Caki2 (cell line): Measurements from ENCODE around the gene ALG12. TPM values are rescaled to one million over a fixed set of nuclear protein-coding genes. Genes with fewer than 3 reads are reported as not detected.

Experiments used
- DNase-seq: peaks from one replicate; pipeline ENCODE4 v3.0.0-alpha.2; 2015; ENCODE audit warnings: low read depth
- in situ Hi-C: cut with HindIII; loops from 2 replicates; pipeline ENCODE4 v1.10.0; 2016; ENCODE audit warnings: low sequenced_read_pairs, low pct_unique_long_range_greater_than_20kb, mixed read lengths
- total RNA-seq: library from RNA; depleted of rRNA; stranded (reverse); fragments of >200 nt; shearing (Covaris generic); gene quantifications from 2 replicates; pipeline ENCODE4 v1.2.3, GENCODE V29; 2014; ENCODE audit warnings: low replicate concordance

Gene ALG12
- total RNA-seq, 1 experiment from 2014 or later = 45.1 TPM

DNA sequence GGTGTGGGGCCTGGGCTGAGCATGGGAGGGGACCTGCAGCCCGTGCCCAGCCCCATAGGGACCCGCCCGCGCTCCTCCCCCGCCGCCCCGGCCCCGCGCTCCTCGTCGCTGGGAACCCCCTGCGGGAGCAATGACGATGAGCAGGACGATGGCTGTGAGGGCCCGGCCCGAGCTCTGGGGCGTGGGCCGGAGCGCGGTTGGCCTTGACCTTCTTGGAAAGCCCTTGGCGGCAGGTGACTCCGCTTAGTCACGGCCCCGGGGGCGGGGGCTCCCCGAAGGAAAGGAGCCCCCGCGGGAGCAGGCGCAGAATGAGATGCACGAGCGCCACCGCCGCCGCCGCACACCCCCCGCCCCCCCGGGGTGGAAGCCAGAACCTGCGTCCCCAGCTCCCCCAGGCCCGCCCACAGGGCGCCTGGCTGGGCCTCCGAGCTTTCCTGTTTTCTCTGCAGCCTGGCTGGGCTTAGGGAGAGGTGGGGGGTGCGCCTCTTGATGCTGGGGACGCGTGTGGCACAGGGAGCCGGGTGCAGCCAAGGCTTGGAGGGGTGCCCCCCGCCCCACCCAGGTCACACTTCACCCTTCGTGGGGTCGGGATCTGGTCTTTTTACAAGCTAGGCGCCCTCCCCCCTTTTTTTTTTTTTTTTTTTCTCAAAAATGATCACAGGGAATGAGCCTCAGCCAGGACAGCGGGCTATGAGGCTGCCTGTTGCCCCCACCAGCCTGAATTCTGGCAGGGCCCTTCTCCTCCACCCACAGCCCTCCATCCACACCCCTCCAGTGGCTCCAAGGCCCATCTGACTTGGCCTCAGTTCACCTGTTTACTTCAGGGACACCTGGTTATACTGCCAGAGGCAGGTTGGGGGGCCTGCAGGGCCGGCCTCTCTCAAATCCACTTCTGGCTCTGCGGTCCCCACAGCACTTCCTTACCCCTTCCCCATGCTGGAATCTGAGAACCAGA lies 18.1 kb upstream of the ALG12 start:
- peak; percentile 95 for DNase-seq
- in situ Hi-C loops = no loop called here

DNA sequence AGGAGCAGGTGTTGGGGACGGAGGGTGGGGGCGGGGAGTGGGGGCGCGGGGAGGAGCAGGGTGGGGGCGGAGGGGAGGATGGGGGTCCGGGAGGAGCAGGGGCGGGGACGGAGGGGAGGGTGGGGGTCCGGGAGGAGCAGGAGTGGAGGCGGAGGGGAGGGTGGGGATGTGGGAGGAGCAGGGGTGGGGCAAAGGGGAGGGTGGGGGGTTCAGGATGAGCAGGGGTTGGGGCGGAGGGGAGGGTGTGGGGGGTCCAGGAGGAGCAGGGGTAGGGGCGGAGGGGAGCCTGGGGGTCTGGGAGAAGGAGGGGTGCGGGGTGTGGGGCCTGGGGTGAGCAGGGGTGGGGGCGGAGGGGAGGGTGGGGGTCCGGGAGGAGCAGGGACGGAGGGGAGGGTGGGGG lies 17.3 kb upstream of the ALG12 start:
- no peak for DNase-seq
- in situ Hi-C loops = no loop called here

DNA sequence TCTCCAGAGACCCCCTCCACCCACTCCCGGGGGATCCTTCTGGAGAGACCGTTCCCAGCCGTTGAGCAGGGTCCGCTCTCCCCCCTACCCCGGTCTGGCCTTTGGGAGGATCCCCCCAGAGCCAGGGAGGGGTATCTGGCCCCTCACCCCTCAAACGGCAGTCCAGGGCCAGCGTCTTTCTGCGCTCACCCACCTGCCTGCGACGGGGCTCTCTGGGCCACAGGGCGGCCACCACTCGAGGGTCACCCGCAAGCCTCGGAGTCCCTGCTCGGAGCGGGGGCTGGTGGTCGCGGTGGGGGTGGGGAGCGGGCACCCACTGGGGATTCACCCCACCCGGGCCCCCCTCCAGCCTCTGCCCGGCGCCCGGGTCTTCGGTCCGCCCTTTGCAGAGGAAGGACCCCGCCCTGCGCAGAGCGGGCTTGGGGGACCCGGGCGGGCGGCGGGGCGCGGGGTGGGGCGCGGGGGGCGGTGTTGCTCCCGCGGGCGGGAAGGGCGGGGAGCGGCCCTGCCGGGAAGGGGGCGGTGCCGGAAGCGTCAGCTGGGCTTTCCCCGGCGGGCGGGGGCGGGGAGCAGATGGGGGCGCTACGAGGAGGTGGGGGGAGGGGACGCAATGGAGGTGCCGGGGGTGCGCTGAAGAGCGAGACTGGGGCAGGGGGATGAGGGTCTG lies 16.8 kb upstream of the ALG12 start:
- in situ Hi-C loops = no loop called here

DNA sequence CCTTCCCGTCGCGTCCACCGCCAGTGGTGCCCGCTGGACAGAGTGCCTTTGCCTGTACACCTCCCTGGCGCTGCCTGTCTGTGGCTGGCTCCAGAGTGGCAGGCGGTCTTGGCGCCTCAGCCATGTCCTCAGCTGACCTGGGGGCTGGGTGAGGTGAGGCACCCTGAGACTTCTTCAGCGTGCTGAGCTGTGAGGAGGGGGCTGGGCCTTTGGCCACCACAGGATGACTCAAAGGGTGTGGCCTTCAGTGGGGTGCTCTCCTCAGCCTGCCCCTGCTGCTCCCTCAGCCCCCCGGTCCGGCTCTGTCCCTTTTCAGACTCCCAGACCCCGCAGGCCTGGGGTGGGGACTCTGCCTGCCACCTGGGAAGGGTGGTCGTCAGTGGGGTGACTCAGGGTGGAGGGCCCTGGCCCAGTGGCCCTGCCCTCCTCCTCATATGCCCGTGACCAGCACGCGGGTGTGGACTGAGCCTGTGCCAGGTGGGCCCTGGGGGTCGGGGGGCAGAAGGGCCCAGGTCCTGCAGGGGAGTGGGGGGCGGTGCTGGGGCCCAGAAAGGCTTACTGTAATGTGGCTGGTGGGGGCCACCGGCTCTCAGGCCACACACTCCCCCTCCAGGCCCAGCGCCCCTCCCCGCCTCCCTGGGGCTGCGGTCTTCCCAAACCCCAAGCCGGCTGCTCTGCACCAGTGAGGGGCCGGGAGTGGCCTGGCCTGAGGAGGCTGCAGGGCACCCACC lies 16.1 kb upstream of the ALG12 start:
- in situ Hi-C loops = no loop called here
- DNase-seq = peak; percentile 61

More for the DNA sequence above, 16.8 kb upstream of the ALG12 start:
- no peak for DNase-seq

DNA sequence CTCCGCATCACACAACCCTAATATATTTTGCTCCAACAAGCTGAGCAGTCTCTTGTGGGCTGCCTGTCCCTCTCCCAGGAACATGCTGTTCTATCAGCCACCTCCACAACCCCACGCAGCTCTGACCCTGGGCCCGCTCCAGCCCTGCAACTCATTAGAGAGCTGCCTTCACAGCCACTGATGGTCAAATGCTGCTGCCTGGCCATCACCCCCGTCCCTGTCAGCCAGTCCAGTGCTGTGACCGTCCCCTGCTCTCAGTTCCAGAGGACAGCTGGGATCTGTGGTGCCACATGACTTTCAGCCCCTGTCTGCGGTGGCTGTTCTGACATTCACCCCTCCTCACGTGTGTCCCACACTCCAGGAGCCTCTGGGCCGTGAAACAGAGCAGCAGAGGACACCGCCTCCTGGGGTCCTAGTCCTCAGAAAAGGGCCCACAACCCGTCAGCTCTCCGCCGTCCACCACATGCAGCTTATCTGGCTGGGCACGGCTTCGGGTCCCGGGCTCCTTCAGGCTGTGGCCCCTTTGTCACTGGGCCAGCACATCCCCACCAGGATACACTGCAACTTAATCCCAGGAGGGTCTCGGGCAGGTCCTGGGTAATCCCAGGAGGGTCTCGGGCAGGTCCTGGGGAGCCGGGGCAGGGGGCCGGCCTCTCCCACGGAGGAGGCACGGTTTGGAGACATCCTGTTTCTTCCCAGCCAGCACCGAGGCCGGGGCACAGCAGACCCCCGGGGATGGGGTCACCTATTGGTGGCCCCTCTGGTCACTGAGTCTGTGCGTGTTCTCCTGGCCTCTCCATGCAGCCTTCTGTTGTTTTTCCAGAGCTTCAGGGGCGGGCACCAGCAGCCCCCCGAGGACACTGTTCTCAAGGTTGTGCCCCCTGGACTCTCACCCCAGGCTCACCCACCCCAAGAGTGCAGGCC lies 15.3 kb upstream of the ALG12 start:
- in situ Hi-C loops = no loop called here

DNA sequence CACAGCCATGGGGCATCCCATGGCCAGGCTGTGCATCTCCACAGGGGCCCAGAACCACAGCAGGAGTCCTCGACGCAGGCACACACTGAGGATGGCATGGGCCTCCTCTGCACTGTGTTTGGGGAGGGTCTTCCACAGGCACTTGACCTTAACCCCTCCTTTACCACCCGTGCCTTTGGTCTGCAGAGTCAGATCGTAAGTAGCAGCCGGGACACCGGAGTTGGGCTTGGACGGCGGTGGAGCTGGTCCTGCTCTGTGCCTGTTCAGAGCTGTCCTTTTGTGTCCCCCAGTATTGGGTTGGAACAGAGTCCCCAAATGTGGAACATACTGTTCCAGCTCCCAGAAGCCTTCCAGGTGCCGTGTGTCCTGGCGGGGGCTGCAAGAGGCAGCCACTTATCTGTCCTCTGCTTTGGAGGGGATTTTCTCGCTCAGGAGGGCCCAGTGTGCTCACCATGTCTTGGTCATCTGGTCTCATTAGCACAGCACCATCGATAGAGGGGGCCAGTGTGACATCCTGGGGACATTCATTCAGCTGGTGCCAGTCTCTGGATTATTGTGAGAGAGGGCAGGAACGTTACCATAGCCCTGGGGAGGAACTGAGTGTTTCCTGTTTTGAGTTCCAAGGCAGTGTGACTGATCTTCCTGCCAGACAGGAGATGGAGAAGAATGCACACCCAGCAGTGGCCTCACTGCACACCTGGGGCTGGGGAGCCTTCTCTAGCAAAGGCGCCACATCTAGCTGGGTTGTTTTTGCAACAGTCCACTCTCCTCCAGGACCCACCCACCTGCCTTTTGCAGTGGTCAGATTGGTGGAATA lies 12.6 kb upstream of the ALG12 start:
- peak; percentile 85 for DNase-seq
- in situ Hi-C loops = no loop called here

More for the DNA sequence above, 15.3 kb upstream of the ALG12 start:
- DNase-seq = no peak

DNA sequence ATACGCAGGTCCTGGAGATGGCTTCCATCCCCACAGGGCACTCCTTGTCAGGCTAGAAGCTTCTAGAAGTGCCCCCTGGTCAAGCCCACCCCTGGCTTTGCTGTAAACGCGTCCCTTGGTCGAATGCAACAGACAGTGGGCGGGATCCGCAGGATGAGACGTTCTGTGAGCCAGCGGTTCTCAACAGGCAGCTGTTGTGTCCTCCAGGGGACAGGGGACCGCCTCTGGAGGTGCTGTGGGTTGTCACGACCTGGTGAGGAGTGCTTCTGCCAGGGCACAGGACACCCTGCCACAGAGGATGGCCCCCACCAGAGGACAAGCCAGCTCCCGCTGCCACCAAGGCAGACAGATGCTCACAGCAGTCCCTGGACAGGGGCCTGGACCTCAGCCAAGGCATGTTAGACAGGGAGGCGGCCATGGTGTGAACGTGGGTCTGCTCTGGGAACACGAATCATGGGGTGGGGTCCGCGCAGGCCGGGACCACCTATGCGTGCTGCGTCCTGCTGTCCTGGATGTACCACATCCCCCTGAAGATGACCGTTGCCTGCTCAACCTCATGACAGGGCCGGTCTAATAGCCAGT lies 11.8 kb upstream of the ALG12 start:
- in situ Hi-C loops = no loop called here
- no peak for DNase-seq

DNA sequence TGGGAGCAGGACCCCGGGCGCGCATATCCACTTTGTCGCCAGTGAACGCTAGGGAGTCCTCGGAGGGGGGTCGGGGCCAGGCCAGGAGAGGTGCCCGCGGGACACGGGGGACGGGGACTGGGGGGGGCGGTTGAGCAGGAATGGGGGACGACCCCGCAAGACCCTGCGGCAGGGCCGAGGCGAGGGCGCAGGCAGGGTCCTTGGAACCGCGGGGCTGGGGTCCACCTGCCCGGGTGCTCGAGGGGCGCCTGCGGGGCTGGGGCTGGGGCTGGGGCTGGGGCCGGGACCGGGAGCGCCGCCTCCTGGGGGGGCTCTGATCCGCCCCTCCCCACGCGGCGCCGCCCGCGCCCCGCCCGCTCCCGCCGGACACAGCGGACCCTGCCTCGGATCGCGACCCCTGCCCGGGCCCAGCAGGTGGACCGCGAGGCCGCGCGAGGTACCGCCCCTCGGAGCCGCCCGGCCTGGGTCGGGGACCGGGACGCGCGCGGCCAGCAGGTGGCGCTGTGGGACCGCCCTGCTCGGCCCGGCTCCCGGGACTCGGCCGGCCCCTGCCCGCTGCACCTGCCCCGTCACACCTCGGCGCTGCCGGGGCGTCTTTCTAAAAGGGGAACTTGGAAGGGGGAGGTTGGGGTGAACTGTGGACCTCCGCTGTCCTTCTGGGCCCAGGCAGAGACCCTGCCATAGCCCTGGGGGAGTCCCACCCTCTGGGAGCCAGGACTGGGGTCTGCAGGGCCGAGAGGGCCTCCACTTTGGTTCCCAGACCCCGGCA lies 11.2 kb upstream of the ALG12 start:
- peak; percentile 37 for DNase-seq
- in situ Hi-C loops = no loop called here

DNA sequence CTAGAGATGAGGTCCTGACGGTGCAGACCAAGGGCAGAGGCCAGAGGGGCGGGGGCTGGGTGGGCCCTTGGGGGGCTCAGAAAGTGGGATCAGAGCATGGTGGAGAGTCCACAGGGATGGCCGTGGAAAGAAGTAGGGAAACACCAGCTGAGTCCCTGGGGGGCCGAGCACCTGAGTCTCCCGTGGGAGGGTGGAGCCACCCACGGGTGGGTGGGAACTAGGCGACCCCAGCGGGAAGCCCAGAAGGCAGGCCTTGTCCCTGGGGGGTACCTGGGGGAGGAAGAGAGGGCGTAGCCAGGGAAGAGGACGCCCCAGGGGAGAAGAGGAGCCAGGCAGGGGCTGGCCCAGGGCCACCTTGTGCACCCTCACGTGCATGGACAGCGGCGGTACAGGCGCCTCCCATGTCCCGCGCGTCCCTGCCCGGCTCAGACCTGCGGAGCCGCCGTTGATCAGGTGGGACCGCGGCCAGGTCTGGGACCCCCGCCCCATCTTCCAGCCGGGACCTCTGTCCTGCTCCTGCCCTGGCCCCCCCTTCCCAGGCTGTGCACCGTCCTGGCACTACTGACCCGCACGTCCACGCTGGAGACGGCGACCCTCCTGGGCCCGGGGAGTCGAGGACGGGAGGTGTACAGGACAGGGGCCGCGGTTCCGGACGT lies 10.4 kb upstream of the ALG12 start:
- no peak for DNase-seq
- in situ Hi-C loops = no loop called here

DNA sequence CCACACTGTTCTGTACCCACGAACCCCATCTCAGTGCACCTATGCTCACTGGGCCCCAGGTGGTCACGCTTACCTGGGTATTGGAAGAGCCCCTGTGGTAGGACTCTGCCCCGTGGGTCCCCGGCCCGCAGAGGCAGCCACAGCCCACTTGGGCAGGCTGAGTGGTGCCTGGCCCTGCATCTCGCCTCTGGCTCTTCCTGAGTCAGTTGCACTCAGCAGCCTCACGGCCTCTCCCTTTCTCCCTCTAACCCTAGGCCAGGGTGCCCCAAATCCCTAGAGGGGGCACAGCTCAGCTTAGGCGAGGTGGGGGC lies 9.9 kb upstream of the ALG12 start:
- DNase-seq = no peak
- in situ Hi-C loops = no loop called here

DNA sequence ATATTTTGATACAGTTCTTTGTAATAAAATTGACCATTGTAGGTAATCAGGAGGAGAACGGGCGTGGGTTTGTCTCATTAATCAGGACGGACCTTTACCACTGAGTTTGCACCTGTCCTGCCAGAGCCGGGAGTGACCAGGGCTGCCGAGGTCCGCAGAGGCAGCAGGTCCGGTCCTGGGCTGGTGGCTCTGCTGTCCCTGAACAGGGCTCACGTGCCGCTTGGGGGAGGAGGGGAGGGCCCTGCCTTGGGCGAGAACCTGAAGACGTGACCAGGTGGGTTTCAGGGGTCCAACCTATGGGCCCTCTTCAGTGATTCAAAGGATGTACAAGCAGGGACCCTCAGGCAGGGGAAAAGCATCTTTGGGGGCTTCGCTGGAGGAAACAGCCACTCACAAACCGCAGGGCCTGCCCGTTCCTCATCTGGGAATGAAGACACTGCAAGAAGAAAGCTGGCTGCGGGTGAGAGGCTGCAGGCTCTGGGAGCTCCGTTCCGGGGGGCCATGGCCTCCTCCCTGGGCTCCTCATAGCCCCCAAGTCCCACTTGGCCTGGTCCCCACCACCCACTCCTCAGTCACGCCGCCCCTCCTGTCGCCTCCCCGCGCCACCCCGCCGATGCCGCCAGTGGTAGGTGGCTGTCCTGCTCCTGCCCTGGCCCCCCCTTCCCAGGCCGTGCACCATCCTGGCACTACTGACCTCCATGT lies 9.4 kb upstream of the ALG12 start:
- in situ Hi-C loops = no loop called here
- DNase-seq = no peak

DNA sequence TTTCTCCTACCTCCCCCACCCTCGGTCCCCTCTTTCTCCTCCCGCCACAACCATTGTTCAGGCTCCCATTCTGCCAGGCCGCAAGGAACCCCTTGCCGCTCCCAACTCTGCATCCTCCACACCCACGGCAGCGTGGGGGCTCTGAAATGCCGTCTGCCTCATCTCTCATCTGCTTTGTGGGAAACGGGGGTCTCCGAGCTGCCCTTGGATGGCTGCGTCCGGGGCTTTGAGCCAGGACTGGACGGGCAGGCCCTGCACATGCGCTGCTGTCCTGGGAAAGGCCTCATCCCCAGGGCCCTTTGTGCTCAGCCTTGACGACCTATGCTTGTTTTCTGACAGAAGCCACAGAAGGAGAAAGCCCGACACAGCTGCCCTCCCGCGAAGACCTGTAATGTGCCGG lies 8.7 kb upstream of the ALG12 start:
- no peak for DNase-seq
- in situ Hi-C loops = no loop called here

DNA sequence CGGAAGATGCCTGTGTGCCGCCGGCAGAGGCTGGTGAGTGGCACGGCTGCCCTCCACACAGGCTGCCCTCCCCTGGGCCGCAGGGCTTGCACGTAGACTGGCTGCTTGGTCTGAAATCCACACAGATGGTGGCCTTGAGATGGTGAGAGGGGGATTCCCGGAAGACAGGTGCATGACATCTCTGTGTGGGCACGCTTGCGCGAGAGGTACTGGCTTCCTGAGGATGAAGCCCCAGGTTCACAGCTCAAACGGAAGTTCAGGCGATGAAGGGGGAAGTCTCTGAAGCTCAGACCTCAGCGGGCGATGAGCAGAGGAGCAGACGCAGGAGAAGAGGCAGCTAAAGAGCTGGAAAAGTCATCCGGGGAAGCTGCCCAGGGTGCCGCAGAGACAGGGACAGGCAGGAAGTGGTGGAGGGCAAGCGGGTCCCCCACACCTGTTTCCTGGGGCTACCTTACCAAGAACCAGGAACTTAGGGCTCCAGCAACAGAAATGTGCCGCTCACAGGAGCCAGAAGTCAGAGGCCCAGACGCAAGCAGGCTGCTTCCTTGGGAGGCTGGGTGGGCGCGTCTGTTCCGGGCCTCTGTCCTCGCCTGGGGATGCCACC lies 7.4 kb upstream of the ALG12 start:
- in situ Hi-C loops = no loop called here
- no peak for DNase-seq

DNA sequence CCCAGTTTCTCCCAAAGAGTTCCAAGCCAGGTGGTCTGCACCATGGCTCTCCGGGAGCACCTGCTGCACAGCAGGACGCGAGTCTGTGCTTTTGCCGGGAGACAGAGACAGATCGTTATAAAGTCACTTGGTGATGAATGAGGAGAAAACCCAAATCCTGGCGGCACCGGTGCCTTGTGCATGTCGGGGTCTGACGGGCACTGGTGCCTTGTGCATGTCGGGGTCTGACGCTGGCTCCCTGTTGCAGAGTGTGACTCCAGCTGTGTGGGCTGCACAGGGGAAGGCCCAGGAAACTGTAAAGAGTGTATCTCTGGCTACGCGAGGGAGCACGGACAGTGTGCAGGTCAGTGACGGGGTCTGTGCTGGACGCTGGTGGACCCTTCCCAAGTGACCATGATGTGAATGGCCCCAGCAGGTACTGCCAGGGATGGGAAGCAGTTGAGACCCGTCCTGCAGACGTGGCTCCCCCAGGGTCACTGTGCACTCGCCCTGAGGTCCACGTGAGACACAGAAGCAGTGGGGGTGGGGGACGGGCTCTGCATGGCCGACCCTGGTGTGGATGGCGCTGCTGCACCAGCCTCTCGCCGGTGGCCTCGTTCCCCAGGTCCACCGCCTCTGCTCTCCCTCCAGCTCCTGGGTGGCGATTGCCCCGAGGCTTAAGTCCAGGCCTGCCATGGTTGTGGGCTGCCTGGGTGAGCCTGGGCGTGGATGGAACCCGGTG lies 6.0 kb upstream of the ALG12 start:
- in situ Hi-C loops = no loop called here
- no peak for DNase-seq
